Naive thymus-derived CD4-positive, alpha-beta T cell (primary cell): ENCODE measurements around the gene GID4. TPM values are rescaled to one million over a fixed set of nuclear protein-coding genes. Genes with fewer than 3 reads are reported as not detected.

Experiments
- ATAC-seq: fragments of 150-1000 bp; cut with Tn5 transposase; 2 replicates; pipeline ENCODE4 v1.10.0; 2021; ENCODE audit warnings: mild to moderate bottlenecking, moderate library complexity
- CTCF ChIA-PET: fragments of 350-600 bp; sonication (Branson Sonifier 250); formaldehyde crosslinking; loops from one replicate; lab custom pipeline; 2021; ENCODE audit warnings: antibody characterized with exemption; lab: Charles Lee
- POLR2A ChIA-PET: fragments of 350-600 bp; sonication (Branson Sonifier 250); formaldehyde crosslinking; loops from one replicate; lab custom pipeline; 2021; ENCODE audit warnings: antibody characterized with exemption, inconsistent platforms; lab: Charles Lee
- DNase-seq, 9 donors: peaks; one replicate each; pipeline versions ENCODE4 v3.0.0 to v3.0.0-alpha.2; 2020 to 2022; ENCODE audit warnings: mixed read lengths in 1 of 9
- H3K27ac ChIP-seq: one replicate; pipeline ENCODE4 v1.7.0; 2013; ENCODE audit warnings: mild to moderate bottlenecking, low read depth, low read length, moderate library complexity
- H3K27me3 ChIP-seq, 2 donors: one replicate each; pipeline ENCODE4 v1.7.0; 2013; ENCODE audit warnings: low read length in 2 of 2, mild to moderate bottlenecking in 2 of 2, moderate library complexity in 2 of 2; ENCODE audit not compliant: control insufficient read depth in 2 of 2, insufficient read depth in 2 of 2
- H3K36me3 ChIP-seq, 3 experiments: 1 replicate in 2 of 3; 2 replicates in 1 of 3; pipeline ENCODE4 v1.7.0; 2013; ENCODE audit warnings: low read length in 3 of 3, mild to moderate bottlenecking in 3 of 3, moderate library complexity in 1 of 3; ENCODE audit not compliant: insufficient read depth in 3 of 3, control insufficient read depth in 2 of 3
- H3K4me1 ChIP-seq, 2 donors: one replicate each; pipeline ENCODE4 v1.7.0; 2013; ENCODE audit warnings: low read length in 2 of 2, mild to moderate bottlenecking in 2 of 2, moderate library complexity in 1 of 2; ENCODE audit not compliant: control insufficient read depth in 2 of 2, insufficient read depth in 2 of 2
- H3K4me3 ChIP-seq: 2 replicates; pipeline ENCODE4 v1.7.0; 2013; ENCODE audit warnings: mild to moderate bottlenecking, low read length
- H3K9me3 ChIP-seq, 3 experiments: 1 replicate in 2 of 3; 2 replicates in 1 of 3; pipeline ENCODE4 v1.7.0; 2013; ENCODE audit warnings: low read length in 3 of 3; ENCODE audit not compliant: control insufficient read depth in 2 of 3
- H3K27ac Mint-ChIP-seq, 9 donors: one replicate each; pipeline ENCODE4 v1.8.0; 2020 to 2022; ENCODE audit warnings: mixed read lengths in 9 of 9, mild to moderate bottlenecking in 8 of 9, moderate library complexity in 5 of 9, inconsistent platforms in 2 of 9
- H3K27me3 Mint-ChIP-seq, 5 donors: one replicate each; pipeline ENCODE4 v1.8.0; 2021 to 2022; ENCODE audit warnings: mixed read lengths in 5 of 5, mild to moderate bottlenecking in 1 of 5
- H3K36me3 Mint-ChIP-seq, 5 donors: one replicate each; pipeline ENCODE4 v1.8.0; 2020 to 2022; ENCODE audit warnings: mixed read lengths in 5 of 5, mild to moderate bottlenecking in 3 of 5, inconsistent platforms in 1 of 5
- H3K4me1 Mint-ChIP-seq, 7 donors: one replicate each; pipeline ENCODE4 v1.8.0; 2020 to 2022; ENCODE audit warnings: mixed read lengths in 7 of 7, mild to moderate bottlenecking in 3 of 7, inconsistent platforms in 1 of 7
- H3K4me3 Mint-ChIP-seq, 10 donors: one replicate each; pipeline ENCODE4 v1.8.0; 2020 to 2022; ENCODE audit warnings: mild to moderate bottlenecking in 10 of 10, mixed read lengths in 10 of 10, moderate library complexity in 6 of 10, inconsistent platforms in 2 of 10
- H3K9me3 Mint-ChIP-seq, 11 donors: one replicate each; pipeline ENCODE4 v1.8.0; 2020 to 2022; ENCODE audit warnings: mixed read lengths in 11 of 11, mild to moderate bottlenecking in 4 of 11, inconsistent platforms in 1 of 11, moderate library complexity in 1 of 11
- intact Hi-C, 2 donors: fragments of 100-400 bp; cut with micrococcal nuclease; formaldehyde crosslinking; loops; one replicate each; pipeline ENCODE4 v1.15.1; 2023
- polyA plus RNA-seq, 2 donors: library from polyadenylated mRNA; unstranded; fragments of 300-500 nt; fragmentation: Illumina TruSeq; gene quantifications; one replicate each; pipeline ENCODE4 v1.2.3, GENCODE V29; 2021
- total RNA-seq, 6 experiments: library from RNA in 5 of 6; stranded (reverse) in 5 of 6; gene quantifications; 1 replicate in 5 of 6; 2 replicates in 1 of 6; pipeline ENCODE4 v1.2.3 and lab custom pipeline; 2021 to 2026

The GID4 gene
- total and polyA plus RNA-seq, 7 experiments from 2014 or later, result 5.9 to 11.4 (median 7.0) TPM

DNA sequence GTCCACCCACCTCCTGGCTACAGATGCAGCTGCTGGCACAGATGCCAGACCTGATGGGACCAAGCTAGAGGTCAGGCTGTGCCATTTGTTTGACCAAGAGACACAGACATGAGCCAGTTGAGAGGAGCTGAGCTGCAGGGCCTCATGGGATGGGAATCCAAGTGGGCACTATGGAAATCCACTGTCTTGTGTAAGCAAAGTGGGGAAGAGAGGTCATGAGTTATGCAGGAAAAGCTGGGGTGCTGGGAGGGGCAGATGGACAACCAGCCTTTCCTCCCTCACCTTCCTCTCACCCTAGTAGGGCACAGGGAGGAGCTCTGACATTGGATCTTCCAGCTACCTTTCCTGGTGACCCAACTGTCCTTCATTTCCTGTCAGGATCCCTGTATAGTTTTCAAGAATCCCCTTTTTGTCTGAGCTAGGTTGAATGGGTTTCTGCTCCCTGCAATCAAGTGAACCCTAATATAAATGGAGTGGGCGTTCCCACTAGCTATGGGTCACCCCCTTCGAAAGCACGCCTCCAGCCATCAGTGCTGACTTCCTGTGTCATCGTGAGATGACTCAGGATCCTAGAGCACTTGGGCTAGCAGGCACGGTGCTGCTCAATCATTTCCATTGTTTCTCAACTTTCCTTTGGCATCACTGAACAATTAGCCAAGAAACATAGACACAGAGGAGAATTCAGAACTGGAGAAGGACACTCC, 13.8 kb upstream of the GID4 start:
- ChIA-PET CTCF (interaction anchor here (1.0 to 2.6 kb wide), 2 partner anchors 8 to 107 kb away, joined by 4 to 10 read pairs; no protein-coding TSS in a partner anchor), POLR2A (no interaction called here)
- H3K4me3 Mint-ChIP-seq, result peak overlapping the region in 1 of 10 donors; percentile 9
- H3K36me3 Mint-ChIP-seq, result peaks cover 0 to 40% (median 3%) of the 10 kb centered on the region in 5 donors
- H3K27ac Mint-ChIP-seq, result peak overlapping the region in 3 of 9 donors; percentile 19 to 60 (median 50)
- H3K27ac ChIP-seq, result no peak overlapping the region
- no peaks in the 10 kb centered on the region for H3K27me3 Mint-ChIP-seq
- H3K4me3 ChIP-seq, result no peak overlapping the region
- no peaks in the 10 kb centered on the region for H3K9me3 ChIP-seq
- intact Hi-C loops, result no loop called here
- peaks cover 0 to 50% (median 5%) of the 10 kb centered on the region in 3 experiments for H3K36me3 ChIP-seq
- H3K4me1 ChIP-seq, result peaks cover 0 to 13% of the 10 kb centered on the region in 2 donors
- peak in 1 of 9 donors; percentile 35 for DNase-seq
- no peaks in the 10 kb centered on the region for H3K9me3 Mint-ChIP-seq
- peak; percentile 81 for ATAC-seq
- H3K4me1 Mint-ChIP-seq, result peaks cover 0 to 14% (median 4%) of the 10 kb centered on the region in 7 donors
- no peaks in the 10 kb centered on the region for H3K27me3 ChIP-seq

DNA sequence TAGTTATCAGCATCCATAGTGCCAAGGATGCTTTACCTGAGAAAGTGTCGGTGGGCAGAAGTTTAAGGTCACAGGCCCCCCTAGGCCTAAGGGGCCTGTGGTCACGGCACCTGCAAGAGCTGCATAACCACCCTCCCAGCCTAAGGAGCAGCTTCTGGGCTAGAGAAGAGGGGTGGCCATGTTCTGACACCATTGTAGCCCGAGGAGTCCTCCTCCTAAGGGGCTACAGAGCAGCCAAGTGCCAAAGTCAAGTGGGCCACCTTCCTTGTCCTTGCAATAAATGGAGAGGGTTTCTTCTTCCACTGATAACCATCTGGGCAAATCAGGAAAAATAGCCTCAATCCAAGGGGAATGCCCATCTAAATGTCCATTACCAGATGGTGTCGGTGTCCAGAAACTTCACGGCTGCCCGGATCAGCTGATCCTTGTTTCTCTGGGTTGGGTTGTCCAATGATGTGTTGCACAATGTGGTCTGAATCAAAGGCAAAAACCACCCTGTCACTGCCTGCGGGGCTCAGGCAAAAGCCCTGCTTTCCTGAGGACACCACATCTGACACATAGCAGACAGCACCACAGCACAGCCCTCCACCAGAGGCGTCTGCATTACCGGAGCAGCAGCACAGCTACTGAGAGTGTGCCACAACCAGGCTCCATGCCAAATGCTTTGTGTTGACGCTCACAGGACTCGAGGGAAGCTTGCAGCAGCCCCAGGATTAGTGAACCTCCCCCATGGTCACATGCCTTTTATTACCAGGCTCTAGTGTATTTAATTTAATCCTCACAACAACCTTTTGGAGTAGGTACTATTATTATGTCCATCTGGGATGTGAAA, 13.0 kb upstream of the GID4 start:
- H3K4me1 Mint-ChIP-seq, result peaks cover 0 to 14% (median 4%) of the 10 kb centered on the region in 7 donors
- CTCF ChIA-PET, result interaction anchor here (1.0 to 2.6 kb wide), 3 partner anchors 7 to 176 kb away, joined by 3 to 10 read pairs (median 4); no protein-coding TSS in a partner anchor
- peak in 1 of 9 donors; percentile 24 for DNase-seq
- H3K36me3 ChIP-seq, result peaks cover 0 to 48% (median 5%) of the 10 kb centered on the region in 3 experiments
- peak; percentile 92 for ATAC-seq
- intact Hi-C loops, result no loop called here
- H3K9me3 ChIP-seq, result no peaks in the 10 kb centered on the region
- POLR2A ChIA-PET, result no interaction called here
- peaks cover 0 to 34% (median 3%) of the 10 kb centered on the region in 5 donors for H3K36me3 Mint-ChIP-seq
- H3K4me1 ChIP-seq, result peaks cover 0 to 13% of the 10 kb centered on the region in 2 donors
- H3K9me3 Mint-ChIP-seq, result no peaks in the 10 kb centered on the region
- H3K4me3 ChIP-seq, result no peak overlapping the region
- no peaks in the 10 kb centered on the region for H3K27me3 ChIP-seq
- H3K27ac Mint-ChIP-seq, result peak overlapping the region in 2 of 9 donors; percentile 19 to 50
- H3K4me3 Mint-ChIP-seq, result peak overlapping the region in 1 of 10 donors; percentile 9
- H3K27ac ChIP-seq, result no peak overlapping the region
- H3K27me3 Mint-ChIP-seq, result no peaks in the 10 kb centered on the region

DNA sequence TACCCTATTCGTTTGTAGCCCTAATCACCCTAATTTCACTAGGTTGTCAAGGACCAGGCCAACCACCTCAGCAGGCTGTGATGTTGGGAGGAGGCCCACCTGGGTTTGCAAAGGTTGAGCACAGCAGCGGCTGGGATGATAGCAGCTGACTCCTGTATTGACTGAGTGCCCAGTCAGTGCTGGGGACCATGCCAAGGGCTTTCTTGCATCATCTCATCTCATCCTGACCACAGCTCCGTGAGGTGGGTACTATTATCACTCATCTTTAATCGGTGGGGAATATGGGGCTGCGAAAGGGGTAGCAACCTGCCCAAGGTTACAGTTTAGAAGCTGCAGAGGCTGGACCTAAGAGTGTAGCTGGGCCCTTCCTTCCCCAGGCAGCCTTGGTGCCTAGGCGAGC, 11.9 kb upstream of the GID4 start:
- H3K4me1 Mint-ChIP-seq, result peaks cover under 1 to 20% (median 4%) of the 10 kb centered on the region in 7 donors
- intact Hi-C loops, result no loop called here
- no peak overlapping the region for H3K4me3 Mint-ChIP-seq
- no peak overlapping the region for H3K27ac Mint-ChIP-seq
- ChIA-PET CTCF (interaction anchor here (1.6 kb wide), 1 partner anchor 177 kb away, joined by 3 read pairs; no protein-coding TSS in a partner anchor), POLR2A (no interaction called here)
- no peaks in the 10 kb centered on the region for H3K27me3 Mint-ChIP-seq
- no peak for ATAC-seq
- H3K36me3 Mint-ChIP-seq, result peaks cover 0 to 29% (median 3%) of the 10 kb centered on the region in 5 donors
- no peaks in the 10 kb centered on the region for H3K27me3 ChIP-seq
- H3K4me3 ChIP-seq, result no peak overlapping the region
- peaks cover 0 to 39% (median 5%) of the 10 kb centered on the region in 3 experiments for H3K36me3 ChIP-seq
- H3K4me1 ChIP-seq, result peaks cover 0 to 13% of the 10 kb centered on the region in 2 donors
- no peak overlapping the region for H3K27ac ChIP-seq
- no peak for DNase-seq
- H3K9me3 Mint-ChIP-seq, result no peaks in the 10 kb centered on the region
- no peaks in the 10 kb centered on the region for H3K9me3 ChIP-seq

DNA sequence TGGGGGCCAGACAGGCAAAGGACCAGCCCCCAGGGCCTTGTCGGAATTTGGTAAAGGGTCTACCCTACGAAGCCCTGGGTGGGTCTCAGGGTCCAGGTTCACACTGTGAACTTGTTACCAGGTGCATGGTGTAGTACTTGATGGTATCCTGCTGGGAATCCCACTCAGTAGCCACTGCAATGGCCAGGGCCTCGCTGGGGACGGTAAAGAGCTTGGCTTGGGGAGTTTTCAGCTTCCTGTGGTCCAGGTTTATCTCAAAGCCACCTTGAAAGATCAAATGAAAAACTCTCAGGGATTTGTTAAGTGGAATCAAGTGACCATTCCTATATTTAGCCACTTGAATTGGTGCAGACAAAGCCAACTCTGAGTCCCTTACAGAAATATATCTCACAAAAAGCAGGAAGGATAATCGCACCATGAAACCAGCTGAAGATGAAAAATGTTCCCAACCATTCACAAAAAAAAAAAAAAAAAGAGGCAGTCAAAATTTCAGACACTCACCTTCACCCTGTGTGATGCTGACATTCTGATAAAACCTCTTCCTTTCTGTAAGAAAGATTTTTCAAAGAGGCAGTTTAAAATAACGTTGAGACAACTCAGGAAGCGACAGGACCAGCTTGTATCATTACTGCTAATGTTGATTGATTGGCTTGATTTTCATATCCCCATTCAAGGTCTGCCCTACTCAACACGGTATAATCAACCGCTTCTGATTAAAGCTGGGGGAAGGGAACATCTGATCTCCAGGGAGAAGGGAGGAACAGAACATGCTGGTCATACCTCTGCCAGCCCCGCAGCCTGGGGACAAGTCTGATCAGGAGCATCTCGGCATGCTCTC, 10.9 kb upstream of the GID4 start:
- ATAC-seq, result no peak
- H3K27me3 ChIP-seq, result no peaks in the 10 kb centered on the region
- CTCF ChIA-PET, result interaction anchor here (1.6 kb wide), 1 partner anchor 178 kb away, joined by 3 read pairs; no protein-coding TSS in a partner anchor

DNA sequence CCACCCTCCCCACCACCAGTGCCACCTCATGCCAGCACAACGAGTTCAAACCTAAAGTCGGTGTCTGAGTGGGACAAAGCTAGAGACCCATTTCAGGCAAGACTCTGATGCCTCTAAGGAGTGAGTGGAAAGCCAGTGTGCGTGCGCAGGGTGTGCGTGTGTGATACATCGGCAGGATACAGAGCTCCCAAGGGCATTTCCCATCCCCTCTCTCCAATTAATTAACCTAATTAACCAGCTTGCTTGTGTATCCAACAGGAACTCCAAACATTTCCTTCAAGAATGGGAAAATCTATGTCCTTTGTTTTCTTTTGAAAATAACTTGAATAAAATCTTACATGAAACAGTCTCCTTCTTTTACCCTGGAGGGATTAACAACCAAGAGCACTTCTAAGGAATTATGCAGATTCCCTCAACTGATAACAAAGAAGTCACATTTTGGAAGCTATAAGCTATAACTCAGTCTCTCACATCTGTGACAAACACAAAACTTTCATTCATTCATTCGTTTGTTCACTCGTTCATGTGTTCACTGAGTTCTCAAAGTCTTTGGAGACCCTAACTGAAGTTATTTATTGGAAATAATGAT, 10.2 kb upstream of the GID4 start:
- H3K27me3 ChIP-seq, result no peaks in the 10 kb centered on the region
- ChIA-PET POLR2A (interaction anchor here (0.7 kb wide), 1 partner anchor 128 kb away, joined by 3 read pairs; no protein-coding TSS in a partner anchor), CTCF (interaction anchor here (0.6 to 0.7 kb wide), 3 partner anchors 107 to 1557 kb away, joined by 3 to 6 read pairs (median 6); no protein-coding TSS in a partner anchor)
- ATAC-seq (no peak), DNase-seq (no peak)
- H3K27ac Mint-ChIP-seq, result no peak overlapping the region
- peaks cover 11 to 32% (median 15%) of the 10 kb centered on the region in 7 donors for H3K4me1 Mint-ChIP-seq
- H3K4me3 Mint-ChIP-seq, result no peak overlapping the region
- no peak overlapping the region for H3K27ac ChIP-seq
- peaks cover 0 to 34% (median 0%) of the 10 kb centered on the region in 3 experiments for H3K36me3 ChIP-seq
- no peaks in the 10 kb centered on the region for H3K9me3 Mint-ChIP-seq
- H3K36me3 Mint-ChIP-seq, result peaks cover 0 to 23% (median 3%) of the 10 kb centered on the region in 5 donors
- intact Hi-C loops, result no loop called here
- no peaks in the 10 kb centered on the region for H3K9me3 ChIP-seq
- H3K4me3 ChIP-seq, result no peak overlapping the region
- H3K4me1 ChIP-seq, result peaks cover 8 to 16% of the 10 kb centered on the region in 2 donors
- no peaks in the 10 kb centered on the region for H3K27me3 Mint-ChIP-seq

More for the DNA sequence above, 10.9 kb upstream of the GID4 start:
- no peaks in the 10 kb centered on the region for H3K9me3 ChIP-seq
- POLR2A ChIA-PET, result no interaction called here
- no peak overlapping the region for H3K4me3 ChIP-seq
- no peak for DNase-seq
- no peak overlapping the region for H3K27ac ChIP-seq
- intact Hi-C loops, result no loop called here
- Mint-ChIP-seq H3K4me3 (no peak overlapping the region), H3K36me3 (peaks cover 0 to 29% (median 3%) of the 10 kb centered on the region in 5 donors), H3K4me1 (peaks cover 6 to 28% (median 11%) of the 10 kb centered on the region in 7 donors), H3K27me3 (no peaks in the 10 kb centered on the region), H3K9me3 (no peaks in the 10 kb centered on the region), H3K27ac (no peak overlapping the region)
- peaks cover 3 to 15% of the 10 kb centered on the region in 2 donors for H3K4me1 ChIP-seq
- peaks cover 0 to 39% (median 4%) of the 10 kb centered on the region in 3 experiments for H3K36me3 ChIP-seq
